ENCODE measurements around the gene TSPAN9.

DNA sequence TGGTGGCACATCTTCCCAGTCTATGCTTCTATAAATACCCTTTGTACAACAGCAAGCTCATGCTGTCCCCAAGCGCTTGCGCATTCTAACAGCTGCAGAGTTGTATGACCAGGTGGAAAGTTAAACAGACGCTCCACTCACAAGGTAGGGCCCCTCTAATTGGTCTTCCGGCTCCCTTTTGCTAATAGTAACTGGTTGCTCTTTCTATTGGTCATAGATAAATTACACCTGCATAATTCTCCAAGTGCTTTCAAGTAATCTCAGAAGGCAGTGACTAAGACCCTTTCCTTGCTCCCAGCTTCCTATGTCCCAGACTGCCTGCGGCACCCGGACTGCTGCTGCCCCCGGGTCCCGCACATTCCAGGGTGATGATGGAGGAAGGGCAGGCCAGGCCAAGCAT is 6.1 kb upstream of the TSPAN9 start:
- TF ChIP-seq, protein P1, sequence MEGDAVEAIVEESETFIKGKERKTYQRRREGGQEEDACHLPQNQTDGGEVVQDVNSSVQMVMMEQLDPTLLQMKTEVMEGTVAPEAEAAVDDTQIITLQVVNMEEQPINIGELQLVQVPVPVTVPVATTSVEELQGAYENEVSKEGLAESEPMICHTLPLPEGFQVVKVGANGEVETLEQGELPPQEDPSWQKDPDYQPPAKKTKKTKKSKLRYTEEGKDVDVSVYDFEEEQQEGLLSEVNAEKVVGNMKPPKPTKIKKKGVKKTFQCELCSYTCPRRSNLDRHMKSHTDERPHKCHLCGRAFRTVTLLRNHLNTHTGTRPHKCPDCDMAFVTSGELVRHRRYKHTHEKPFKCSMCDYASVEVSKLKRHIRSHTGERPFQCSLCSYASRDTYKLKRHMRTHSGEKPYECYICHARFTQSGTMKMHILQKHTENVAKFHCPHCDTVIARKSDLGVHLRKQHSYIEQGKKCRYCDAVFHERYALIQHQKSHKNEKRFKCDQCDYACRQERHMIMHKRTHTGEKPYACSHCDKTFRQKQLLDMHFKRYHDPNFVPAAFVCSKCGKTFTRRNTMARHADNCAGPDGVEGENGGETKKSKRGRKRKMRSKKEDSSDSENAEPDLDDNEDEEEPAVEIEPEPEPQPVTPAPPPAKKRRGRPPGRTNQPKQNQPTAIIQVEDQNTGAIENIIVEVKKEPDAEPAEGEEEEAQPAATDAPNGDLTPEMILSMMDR (IDR thresholded peaks at IDR 0.05; ENCODE audit: insufficient read depth, low read length, poor library complexity, severe bottlenecking), result no peak
- no peak for TF ChIP-seq EZH2phosphoT487 (conservative IDR thresholded peaks at IDR 0.05; ENCODE audit: low read length)

Measured in SU-DHL-6 (cell line).